Head of caudate nucleus (tissue), 42 donors: ENCODE results near the gene WNT3A.

Experiments used
- DNase-seq, 42 donors: peaks; one replicate each; pipeline versions ENCODE4 v3.0.0 to v3.0.0-alpha.2; 2020 to 2021; ENCODE audit warnings: mixed read lengths in 7 of 42
- intact Hi-C: fragments of 100-400 bp; cut with DNase I; formaldehyde crosslinking; loops from one replicate; pipeline ENCODE4 v1.15.0; 2022

The WNT3A gene

GRCh38 chr1:228110556-228110955, 103.8 kb downstream of the WNT3A start:
- intact Hi-C loops = no loop called here
- no peak for DNase-seq
